Daoy (cell line): ENCODE measurements around the gene LAMA4. TPM values are rescaled to one million over a fixed set of nuclear protein-coding genes. Genes with fewer than 3 reads are reported as not detected.

Experiments
- DNase-seq: peaks from one replicate; pipeline ENCODE4 v3.0.0-alpha.2; 2015; ENCODE audit warnings: low read depth
- total RNA-seq: library from RNA; depleted of rRNA; stranded (reverse); fragments of >200 nt; shearing (Covaris generic); gene quantifications from 2 replicates; pipeline ENCODE4 v1.2.3, GENCODE V29; 2014; rRNA removed

Gene LAMA4
- 66.6 and 76.5 TPM in 2 replicates for total RNA-seq

- peak; percentile 78 for DNase-seq
Observed at GRCh38 chr6:112253841-112254816, at the start of gene LAMA4. TSS of gene LAMA4 (minus strand) at chr6:112254567. CDS start at chr6:112254150, 417 bp downstream.

DNA sequence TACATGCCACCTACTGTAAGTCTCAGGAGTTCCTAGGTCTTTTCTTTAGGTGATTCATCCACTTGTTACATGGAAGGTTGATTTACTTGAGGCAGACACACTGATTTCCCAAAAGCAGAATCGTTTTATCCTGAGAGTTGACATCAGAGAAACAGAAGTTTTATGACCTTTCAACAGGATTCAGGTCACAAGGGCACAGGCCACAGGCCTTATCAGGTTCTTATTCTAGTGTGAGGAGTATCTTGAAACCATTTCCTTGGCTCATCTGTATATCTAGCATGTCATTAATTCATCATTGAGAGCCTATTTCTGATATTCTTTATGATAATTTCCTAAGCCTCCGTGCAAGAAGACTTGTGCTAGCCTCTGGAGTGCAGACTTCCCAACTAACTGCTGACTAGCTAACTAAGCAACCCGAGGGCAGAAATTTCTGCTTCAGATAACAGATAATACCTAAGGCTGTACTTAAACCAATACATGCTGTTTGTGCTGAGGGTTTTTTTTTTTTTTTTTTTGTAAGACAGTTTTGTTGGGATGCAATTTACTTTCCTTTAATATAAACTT, 47.9 kb upstream of the LAMA4 start:
- no peak for DNase-seq

DNA sequence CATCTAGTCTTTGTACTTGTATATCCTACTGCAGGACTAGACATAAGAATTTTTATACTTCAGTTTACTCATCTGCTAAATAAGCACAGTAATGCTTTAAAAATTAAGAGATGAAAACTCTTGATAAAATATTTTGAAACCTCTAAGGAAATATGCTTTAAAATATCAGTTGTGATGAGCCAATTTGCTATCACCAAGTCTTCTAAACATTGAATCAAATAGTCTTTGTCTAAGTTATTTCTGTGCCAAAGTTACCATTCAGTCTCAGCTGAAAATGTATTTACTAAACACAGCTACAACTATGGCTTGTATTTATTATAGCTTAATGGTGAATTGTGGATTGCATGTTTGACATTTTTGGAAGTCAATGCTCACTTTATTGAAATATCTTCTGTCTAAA, 46.5 kb upstream of the LAMA4 start:
- DNase-seq = no peak

DNA sequence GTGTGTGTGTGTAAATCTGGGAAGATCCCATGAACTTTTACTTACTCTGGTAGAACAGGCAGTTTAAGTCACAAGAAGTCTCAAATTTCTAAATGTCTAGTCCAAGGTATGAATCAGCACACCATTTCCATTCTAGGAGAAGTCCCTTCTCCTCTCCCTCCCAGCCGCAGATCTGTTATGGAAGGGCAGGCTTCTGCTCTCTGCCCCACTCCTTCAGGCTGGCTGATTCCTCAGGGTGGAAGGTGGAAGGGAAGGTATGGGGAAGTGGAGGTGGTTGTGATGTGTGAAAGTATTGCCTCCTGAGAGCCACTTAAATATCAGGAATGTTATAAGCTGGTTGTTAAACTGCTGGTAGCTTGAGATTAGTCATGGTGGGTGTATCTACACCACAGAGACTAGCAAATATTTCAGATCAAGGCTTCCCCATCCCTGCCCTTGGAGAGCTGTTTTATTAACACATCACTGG, 44.5 kb upstream of the LAMA4 start:
- peak; percentile 89 for DNase-seq

DNA sequence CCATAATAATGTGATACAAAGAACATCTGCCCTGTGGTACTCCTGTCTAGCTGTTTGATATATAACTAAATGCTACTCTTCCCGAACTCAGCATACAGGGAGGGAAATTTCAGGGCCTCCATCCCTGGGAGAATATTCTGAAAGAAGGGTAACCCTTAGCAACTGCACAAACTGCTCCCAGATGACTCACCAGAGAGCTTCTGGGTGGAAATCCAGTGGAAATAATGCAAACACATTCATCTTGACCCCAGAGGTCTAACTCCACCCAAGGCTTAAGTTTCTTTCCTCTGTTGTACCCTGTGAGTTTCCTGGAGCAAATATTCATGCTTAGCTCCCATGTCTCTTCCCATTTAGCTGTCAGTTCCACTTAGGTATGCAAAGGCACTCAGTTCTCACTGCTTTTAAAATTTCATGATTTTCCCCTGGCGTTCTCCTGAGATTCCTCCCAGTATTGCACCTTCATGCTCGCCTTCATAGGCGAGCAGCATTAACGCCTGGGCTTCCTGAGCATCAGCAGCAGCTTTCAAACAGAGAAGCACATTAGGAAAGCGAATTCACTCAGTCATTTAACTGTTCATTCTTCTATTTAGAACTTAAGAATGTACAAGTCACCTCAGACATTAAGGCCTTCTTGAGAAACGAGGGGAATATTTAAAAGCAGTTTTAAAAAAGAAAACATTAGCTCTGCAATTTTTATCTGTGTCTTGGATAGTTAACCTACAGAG, 43.8 kb upstream of the LAMA4 start:
- peak; percentile 83 for DNase-seq

DNA sequence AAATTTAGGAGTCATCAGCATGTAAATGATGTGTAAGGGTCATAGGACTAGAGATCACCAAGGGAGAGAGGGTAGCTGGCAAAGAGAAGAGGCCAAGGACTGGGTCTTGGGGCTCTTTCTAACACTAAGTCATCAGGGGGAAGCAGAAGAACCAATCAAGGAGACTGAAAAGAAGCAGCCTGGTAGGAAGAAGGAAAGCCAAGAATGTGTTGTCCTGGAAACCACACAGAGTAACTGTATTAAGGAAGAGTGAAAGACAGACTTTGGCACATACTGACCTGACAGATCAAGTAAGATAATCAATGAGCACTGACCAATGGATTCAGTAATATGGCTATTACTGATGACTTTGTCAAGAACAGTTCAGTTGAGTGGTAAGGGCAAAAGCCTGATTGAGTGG, 42.3 kb upstream of the LAMA4 start:
- DNase-seq = no peak

- peak; percentile 74 for DNase-seq
Observed at GRCh38 chr6:112296122-112296521, 41.8 kb upstream of the LAMA4 start.

- no peak for DNase-seq
Observed at GRCh38 chr6:112291161-112291762, 36.9 kb upstream of the LAMA4 start.

DNA sequence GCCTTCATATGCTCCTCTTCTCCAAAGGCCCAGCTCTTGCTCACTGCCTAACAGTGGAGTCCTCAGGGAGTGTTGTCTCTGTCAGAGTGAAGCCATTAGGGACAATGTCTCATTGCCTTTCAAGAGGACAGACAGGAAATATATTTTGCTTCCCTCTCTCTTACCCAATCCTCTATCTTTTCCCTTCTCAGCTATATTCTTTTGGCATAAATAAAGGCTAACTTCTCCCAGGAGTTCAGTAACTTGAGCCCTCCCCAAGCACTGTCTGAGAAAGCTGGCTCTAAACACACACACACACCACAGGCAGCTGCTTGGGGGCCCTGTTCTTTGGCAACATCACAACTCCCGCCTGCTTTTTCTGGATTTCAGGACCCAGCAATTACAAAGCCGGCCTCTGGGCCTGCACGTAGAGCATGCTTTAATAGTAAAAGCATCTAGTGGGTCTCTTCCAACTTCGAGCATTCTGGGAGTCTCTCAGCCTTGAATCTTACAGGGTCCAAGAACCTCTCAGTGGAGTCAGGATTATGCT, 34.7 kb upstream of the LAMA4 start:
- peak; percentile 58 for DNase-seq

- no peak for DNase-seq
Observed at GRCh38 chr6:112288475-112288874, 34.1 kb upstream of the LAMA4 start.

DNA sequence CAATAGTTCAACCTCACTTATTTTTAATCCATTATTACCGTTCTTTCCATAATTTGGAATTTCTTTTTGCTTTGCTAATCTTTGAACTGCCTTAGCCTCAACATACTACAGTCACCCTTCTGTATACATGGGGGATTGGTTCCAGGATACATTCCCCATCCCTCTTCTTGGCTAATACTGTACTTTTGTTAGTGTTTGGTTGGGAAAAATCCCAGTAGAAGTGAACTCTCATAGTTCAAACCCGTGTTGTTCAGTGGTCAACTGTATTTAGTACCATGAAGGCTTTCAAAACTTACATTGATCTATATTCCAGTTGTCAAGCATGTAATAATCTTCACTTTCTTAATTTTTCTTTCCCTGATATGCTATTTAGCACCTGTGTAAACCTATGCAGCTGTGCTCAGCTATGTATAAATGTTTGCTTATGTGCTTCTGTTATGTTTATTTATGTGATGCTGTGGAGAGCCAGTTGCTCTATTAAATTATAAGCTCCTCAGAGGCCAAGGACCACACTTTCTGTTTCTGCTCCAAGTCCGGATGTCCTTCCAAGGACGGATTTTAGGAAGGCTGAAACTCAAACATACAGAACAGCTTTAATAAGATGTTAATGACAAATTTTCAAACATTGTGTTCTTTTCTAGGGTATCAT, 33.3 kb upstream of the LAMA4 start:
- no peak for DNase-seq

DNA sequence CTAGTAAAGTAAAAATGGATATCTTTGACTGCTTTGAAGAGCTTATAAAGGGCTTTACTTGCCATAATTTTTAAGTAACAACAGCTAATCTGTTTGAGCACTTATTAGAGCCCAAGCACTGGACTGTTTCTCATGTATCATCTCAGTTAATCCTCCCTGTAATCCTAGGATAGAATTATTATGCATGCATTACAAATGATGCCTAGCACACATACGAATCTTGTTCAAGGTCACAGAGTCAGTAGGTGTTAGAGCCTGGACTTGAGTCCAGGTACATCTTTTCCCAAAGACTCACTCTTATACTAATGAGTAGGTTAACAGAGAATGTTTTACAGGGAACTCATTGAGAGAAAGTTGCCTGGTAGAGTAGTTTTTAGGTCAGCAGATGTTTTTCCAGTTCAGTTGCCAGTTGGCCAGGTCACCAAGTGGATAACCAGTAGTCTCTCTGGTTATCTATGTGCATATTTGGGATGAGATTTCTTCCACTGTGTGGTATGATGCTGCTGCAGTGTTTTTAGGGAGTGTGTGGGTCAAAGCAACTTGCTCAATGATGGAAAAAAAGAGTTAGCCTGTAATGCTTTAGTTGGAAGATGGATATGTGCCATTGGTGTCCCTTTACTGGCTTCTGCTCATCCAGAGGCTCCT, 32.3 kb upstream of the LAMA4 start:
- no peak for DNase-seq

GRCh38 chr6:112286010-112286409, 31.6 kb upstream of the LAMA4 start:
- peak; percentile 44 for DNase-seq

DNA sequence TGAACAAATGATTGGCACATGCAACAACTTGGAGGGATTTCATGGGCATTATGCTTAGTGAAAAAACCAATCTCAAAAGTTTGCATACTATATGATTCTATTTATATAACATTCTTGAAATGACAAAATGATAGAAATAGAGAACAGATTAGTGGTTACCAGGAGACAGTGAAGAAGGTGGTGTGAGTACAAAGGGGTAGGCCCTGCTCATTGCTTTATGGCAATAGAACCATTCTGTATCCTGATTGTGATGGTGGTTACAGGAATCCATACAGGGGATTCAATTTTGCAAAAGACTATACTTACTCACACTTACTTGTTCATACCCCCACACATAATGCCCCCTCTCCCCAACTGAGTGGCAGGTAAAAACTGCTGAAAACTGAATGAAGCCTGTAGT, 30.2 kb upstream of the LAMA4 start:
- no peak for DNase-seq

GRCh38 chr6:112283621-112284020, 29.3 kb upstream of the LAMA4 start:
- DNase-seq = no peak

DNA sequence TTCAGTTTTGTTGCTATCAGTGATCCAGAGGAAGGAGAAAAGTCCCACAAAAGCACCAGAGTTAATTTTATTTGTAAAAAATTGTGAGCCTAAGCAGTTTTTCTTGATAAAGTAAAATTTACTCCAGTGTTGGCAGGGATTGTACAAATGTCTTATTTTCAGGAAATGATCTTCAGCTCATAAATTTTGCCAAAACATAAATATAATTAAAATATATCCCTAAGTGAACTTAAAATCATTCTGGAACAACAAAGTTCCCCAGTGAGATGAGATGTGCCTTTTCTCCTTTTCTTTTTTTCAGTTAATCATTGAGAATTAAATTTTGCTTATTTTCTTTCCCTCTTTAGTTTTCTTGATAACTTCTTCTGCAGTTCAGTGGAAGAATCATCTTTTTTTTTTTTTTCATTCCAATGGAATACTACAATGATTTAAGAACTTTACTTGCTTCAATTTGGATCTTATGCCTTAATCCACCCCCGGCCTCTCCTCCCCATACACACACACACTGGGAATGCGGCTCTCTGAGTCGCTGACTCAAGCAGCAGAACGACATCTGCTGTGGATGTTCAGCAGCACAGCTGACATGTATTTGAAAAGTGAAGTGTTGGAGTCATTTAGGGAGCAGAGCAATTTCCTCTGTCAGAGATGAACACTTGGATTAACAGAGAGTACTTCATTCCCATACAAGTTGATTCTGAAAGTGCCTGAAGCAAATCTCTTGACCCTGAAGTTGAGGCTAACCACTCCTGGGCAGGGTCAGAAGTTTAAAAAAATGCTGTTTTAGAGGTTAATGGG, 27.7 kb upstream of the LAMA4 start:
- DNase-seq = peak; percentile 84

- DNase-seq = no peak
Observed at GRCh38 chr6:112279031-112279935, 24.9 kb upstream of the LAMA4 start.

DNA sequence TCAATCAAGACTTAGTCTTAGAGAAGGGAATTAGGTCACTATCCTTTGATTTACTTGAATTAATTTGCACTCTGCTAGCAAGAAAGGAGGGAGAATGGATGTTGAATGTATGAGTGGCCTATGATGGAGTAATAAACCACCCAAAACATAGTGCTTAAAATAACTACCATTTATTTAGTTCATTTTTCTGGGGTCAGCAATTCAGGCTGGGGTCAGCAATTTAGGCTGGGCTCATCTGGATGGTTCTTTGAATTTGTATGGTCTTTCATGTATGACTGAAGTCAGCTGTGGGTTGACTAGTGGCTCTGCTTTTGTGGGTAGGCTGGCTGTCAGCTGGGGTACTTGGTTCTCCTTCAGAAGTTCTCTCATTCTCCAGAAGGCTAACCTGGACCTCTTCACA, 21.0 kb upstream of the LAMA4 start:
- DNase-seq = no peak

DNA sequence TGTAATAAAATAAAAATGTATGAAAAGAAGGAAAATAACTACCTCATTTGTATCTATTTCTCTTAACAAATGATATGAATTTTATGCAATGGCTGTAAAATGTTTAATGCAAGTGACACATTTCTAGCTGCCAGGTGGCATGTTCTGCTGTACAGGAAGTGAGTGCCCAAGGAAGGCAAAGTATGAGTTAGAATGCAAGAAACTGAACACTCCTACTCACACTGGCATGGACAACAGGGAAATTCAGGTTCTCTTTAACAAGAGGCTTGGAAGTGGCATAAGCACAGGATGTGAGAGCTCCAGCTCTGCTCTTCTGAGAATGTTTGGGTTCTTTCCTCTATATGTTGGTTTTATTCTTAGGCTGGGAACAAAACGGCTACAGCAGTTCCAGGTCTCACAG, 20.4 kb upstream of the LAMA4 start:
- DNase-seq = no peak
